Keratinocyte (primary cell): ENCODE data around the gene VPS52. TPM values are rescaled to one million over a fixed set of nuclear protein-coding genes. Genes with fewer than 3 reads are reported as not detected.

Source experiments
- DNase-seq: peaks from one replicate; pipeline ENCODE4 v3.0.0-alpha.2; 2011; ENCODE audit warnings: low read depth, missing footprints, low spot score
- FAIRE-seq: peaks from 2 replicates; lab custom pipeline; 2011; peaks lifted over from hg19 to GRCh38; lab: Jason Lieb, UNC
- H2AFZ ChIP-seq: 2 replicates; pipeline ENCODE4 v1.6.0; 2012; ENCODE audit warnings: low read length, control low read depth, inconsistent platforms; ENCODE audit not compliant: control insufficient read depth
- H3K27ac ChIP-seq: 2 replicates; pipeline ENCODE4 v1.5.1; 2011; ENCODE audit warnings: low read length; ENCODE audit not compliant: control insufficient read depth, insufficient read depth
- H3K27me3 ChIP-seq: 3 replicates; pipeline ENCODE4 v1.6.0; 2011; ENCODE audit warnings: low read length; ENCODE audit not compliant: control insufficient read depth, insufficient read depth; ENCODE audit errors: extremely low read depth
- H3K36me3 ChIP-seq, 2 experiments: 2 replicates in 1 of 2; 3 replicates in 1 of 2; pipeline ENCODE4 v1.5.1; 2011; ENCODE audit warnings: low read length in 2 of 2, mild to moderate bottlenecking in 1 of 2; ENCODE audit not compliant: control insufficient read depth in 2 of 2, insufficient read depth in 2 of 2; ENCODE audit errors: extremely low read depth in 1 of 2
- H3K4me1 ChIP-seq: 3 replicates; pipeline ENCODE4 v1.5.1; 2011; ENCODE audit warnings: low read length; ENCODE audit not compliant: control insufficient read depth, insufficient read depth; ENCODE audit errors: extremely low read depth
- H3K4me2 ChIP-seq: 3 replicates; pipeline ENCODE4 v1.6.0; 2011; ENCODE audit warnings: low read depth, low read length; ENCODE audit not compliant: control insufficient read depth, insufficient read depth; ENCODE audit errors: extremely low read depth
- H3K4me3 ChIP-seq, 3 experiments: fragments of 200-600 bp in 1 of 3; sonication (generic) in 1 of 3; 2 replicates in 2 of 3; 3 replicates in 1 of 3; pipeline ENCODE4 v1.5.1; 2011 to 2016; ENCODE audit warnings: low read length in 3 of 3, mild to moderate bottlenecking in 3 of 3, control low read depth in 2 of 3, inconsistent platforms in 1 of 3, low read depth in 1 of 3, mixed read lengths in 1 of 3, mixed run types in 1 of 3, moderate library complexity in 1 of 3; ENCODE audit not compliant: control insufficient read depth in 2 of 3, insufficient read depth in 2 of 3; ENCODE audit errors: extremely low read depth in 1 of 3
- H3K79me2 ChIP-seq: 2 replicates; pipeline ENCODE4 v1.6.0; 2012; ENCODE audit warnings: low read length; ENCODE audit not compliant: control insufficient read depth, insufficient read depth
- H3K9ac ChIP-seq: 3 replicates; pipeline ENCODE4 v1.6.0; 2011; ENCODE audit warnings: low read length; ENCODE audit not compliant: control insufficient read depth, insufficient read depth; ENCODE audit errors: extremely low read depth
- H3K9me1 ChIP-seq: 3 replicates; pipeline ENCODE4 v1.6.0; 2011; ENCODE audit warnings: low read length; ENCODE audit not compliant: control insufficient read depth, insufficient read depth; ENCODE audit errors: extremely low read depth
- H3K9me3 ChIP-seq: 2 replicates; pipeline ENCODE4 v1.5.1; 2012; ENCODE audit warnings: low read depth, low read length; ENCODE audit not compliant: control insufficient read depth
- H4K20me1 ChIP-seq: 3 replicates; pipeline ENCODE4 v1.6.0; 2011; ENCODE audit warnings: low read length; ENCODE audit not compliant: control insufficient read depth, insufficient read depth; ENCODE audit errors: extremely low read depth
- EZH2 ChIP-seq: IDR thresholded peaks from one replicate; pipeline ENCODE4 v1.6.1; 2012; ENCODE audit warnings: inconsistent platforms, mild to moderate bottlenecking, low read length, moderate library complexity
- dilution Hi-C: fragments of 300-500 bp; cut with MboI; formaldehyde crosslinking; loops from one replicate; pipeline ENCODE4 v1.7.0; 2020; ENCODE audit warnings: low sequenced_read_pairs; ENCODE audit not compliant: extremely low pct_ligation_motif_present
- polyA plus RNA-seq, 5 experiments: library from polyadenylated mRNA; depleted of rRNA in 3 of 5; stranded (reverse) in 3 of 5; stranded (forward) in 1 of 5; unstranded in 1 of 5; fragments of >200 nt; gene quantifications; 1 replicate in 1 of 5; 2 replicates in 3 of 5; 3 replicates in 1 of 5; pipeline versions ENCODE4 v1.2.1 to v1.2.3, GENCODE V29; 2011 to 2012; ENCODE audit warnings: missing spikeins in 2 of 5, low read depth in 1 of 5, low replicate concordance in 1 of 5
- TF ChIP-seq, protein P1 (sequence below), 3 experiments: IDR thresholded peaks in 1 of 3; conservative IDR thresholded peaks in 1 of 3; optimal IDR thresholded peaks in 1 of 3; 2 replicates in 2 of 3; 3 replicates in 1 of 3; pipeline versions ENCODE3 to v1.5.1; 2011; ENCODE audit warnings: low read length in 3 of 3, mild to moderate bottlenecking in 3 of 3, moderate library complexity in 2 of 3, control low read depth in 1 of 3, inconsistent platforms in 1 of 3; ENCODE audit not compliant: insufficient read depth in 2 of 3; ENCODE audit errors: extremely low read depth in 1 of 3

Gene VPS52
- polyA plus RNA-seq, 1 donor (not counting 4 experiments of a cell fraction or from before 2014, with no cell fraction given): 36.2 TPM

DNA sequence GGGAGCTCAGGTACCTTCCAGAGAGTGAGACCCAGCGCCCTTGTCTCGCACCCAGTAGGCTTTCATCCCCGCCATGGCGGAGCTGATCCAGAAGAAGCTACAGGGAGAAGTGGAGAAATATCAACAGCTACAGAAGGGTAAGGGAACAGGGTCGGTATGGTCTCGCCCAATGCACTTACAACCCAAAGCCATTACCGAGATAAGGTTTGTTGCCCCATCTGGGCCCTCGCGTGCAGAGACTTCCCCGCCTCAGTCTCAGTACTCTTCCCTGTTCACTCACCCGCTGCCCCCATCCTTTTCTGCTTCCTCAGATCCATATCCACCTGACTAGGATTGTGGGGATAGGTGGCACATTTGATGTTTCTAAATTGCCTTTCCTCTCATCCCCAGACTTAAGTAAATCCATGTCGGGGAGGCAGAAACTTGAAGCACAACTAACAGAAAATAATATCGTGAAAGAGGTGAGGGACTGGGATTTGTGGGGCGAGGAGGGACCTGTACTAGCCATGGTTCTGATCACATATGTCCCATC is 18.2 kb upstream of the VPS52 start:
- Histone ChIP-seq H3K4me2 (peak overlapping the region; percentile 99), H3K27me3 (no peaks in the 10 kb centered on the region), H3K4me1 (peaks cover 20% of the 10 kb centered on the region), H3K9me3 (no peaks in the 10 kb centered on the region), H3K36me3 (peaks cover 35 to 47% of the 10 kb centered on the region in 2 experiments), H3K9ac (peak overlapping the region; percentile 95), H2AFZ (peak overlapping the region; percentile 95), H4K20me1 (no peaks in the 10 kb centered on the region), H3K79me2 (peaks cover 49% of the 10 kb centered on the region), H3K9me1 (no peaks in the 10 kb centered on the region), H3K4me3 (peak overlapping the region; percentile 54 to 98 (median 95)), H3K27ac (peak overlapping the region; percentile 85)
- no peak for DNase-seq
- dilution Hi-C loops: no loop called here
- no peak for FAIRE-seq
- no peak for TF ChIP-seq EZH2
- TF ChIP-seq, protein P1, sequence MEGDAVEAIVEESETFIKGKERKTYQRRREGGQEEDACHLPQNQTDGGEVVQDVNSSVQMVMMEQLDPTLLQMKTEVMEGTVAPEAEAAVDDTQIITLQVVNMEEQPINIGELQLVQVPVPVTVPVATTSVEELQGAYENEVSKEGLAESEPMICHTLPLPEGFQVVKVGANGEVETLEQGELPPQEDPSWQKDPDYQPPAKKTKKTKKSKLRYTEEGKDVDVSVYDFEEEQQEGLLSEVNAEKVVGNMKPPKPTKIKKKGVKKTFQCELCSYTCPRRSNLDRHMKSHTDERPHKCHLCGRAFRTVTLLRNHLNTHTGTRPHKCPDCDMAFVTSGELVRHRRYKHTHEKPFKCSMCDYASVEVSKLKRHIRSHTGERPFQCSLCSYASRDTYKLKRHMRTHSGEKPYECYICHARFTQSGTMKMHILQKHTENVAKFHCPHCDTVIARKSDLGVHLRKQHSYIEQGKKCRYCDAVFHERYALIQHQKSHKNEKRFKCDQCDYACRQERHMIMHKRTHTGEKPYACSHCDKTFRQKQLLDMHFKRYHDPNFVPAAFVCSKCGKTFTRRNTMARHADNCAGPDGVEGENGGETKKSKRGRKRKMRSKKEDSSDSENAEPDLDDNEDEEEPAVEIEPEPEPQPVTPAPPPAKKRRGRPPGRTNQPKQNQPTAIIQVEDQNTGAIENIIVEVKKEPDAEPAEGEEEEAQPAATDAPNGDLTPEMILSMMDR (optimal IDR thresholded peaks at IDR 0.05 in 1 of 3, IDR thresholded peaks at IDR 0.05 in 1 of 3, conservative IDR thresholded peaks at IDR 0.05 in 1 of 3; ENCODE audit: extremely low read depth in 1 of 3, insufficient read depth in 2 of 3, low read length in 3 of 3): no peak

DNA sequence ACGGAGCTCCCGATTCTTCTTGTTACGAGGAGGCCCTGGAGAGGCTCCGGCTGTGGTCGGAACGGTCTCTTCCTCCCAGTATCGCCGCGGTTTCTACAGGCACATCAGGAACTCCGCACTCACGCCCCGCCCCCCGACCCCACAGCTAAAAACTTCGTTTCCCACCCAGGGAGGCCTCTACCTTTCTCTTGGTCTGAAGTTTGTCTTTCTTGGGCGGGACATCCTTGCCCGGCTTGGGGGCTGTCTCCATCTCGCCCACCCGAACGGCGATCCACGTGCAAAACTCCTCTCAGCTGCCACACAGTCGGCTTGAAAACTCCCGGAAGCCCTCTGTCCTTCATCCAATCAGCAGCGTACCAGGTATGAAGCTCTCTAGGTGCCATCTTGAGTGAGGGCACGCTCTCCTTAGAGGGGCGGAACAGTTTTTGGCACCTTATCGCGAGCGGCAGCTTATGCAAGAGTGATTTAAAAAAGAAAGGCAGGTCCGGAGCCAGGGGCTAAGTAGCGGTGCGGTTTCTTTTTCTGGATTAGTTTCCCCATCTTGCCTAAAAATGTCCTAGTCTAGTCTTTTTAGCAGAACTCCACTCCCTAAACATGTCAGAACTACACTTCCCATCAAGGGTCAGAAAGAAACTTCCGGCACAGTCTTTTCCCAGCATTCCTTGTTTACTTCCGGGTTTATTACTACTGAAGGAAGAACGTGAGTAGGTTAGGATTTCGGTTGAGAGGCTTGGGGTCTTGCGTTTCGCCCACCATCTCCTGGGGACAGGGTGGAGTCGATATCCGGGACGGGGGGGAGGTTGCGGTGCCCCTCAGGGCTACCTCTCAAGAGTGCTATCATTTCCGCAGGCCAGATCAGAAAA is 17.5 kb upstream of the VPS52 start, which contains the start of the genes PFDN6 and WDR46:
Gene PFDN6 (plus strand): TSS at position 681 of the 863 bp plus-strand sequence. CDS start 256 bp downstream, outside the sequence.
Gene WDR46 (minus strand): TSS at position 319 of the 863 bp plus-strand sequence. CDS start 69 bp downstream, at position 250.
- Histone ChIP-seq H3K9ac (peak within 1 kb of the TSS; percentile 95), H3K4me1 (peaks cover 20% of the 10 kb centered on the region), H3K9me1 (no peaks in the 10 kb centered on the region), H3K27ac (peak within 1 kb of the TSS; percentile 85), H3K4me2 (peak within 1 kb of the TSS; percentile 99), H3K9me3 (no peaks in the 10 kb centered on the region), H3K4me3 (peak within 1 kb of the TSS; percentile 54 to 98 (median 95)), H3K36me3 (peaks cover 34 to 53% of the 10 kb centered on the region in 2 experiments), H3K27me3 (no peaks in the 10 kb centered on the region), H2AFZ (peak within 1 kb of the TSS; percentile 95), H4K20me1 (no peaks in the 10 kb centered on the region), H3K79me2 (peaks cover 49% of the 10 kb centered on the region)
- FAIRE-seq (peak; percentile 41), DNase-seq (no peak)
- TF ChIP-seq, protein P1 (optimal IDR thresholded peaks at IDR 0.05 in 1 of 3, IDR thresholded peaks at IDR 0.05 in 1 of 3, conservative IDR thresholded peaks at IDR 0.05 in 1 of 3; ENCODE audit: extremely low read depth in 1 of 3, insufficient read depth in 2 of 3, low read length in 3 of 3): no peak
- TF ChIP-seq EZH2: no peak
- dilution Hi-C loops: no loop called here
